OCI-LY3 (cell line): ENCODE measurements around the gene TREM2.

Source experiments
- H2AFZ ChIP-seq: fragments of 200-600, 300-600 bp; shearing (Covaris generic); 2 replicates; pipeline ENCODE4 v1.6.0; 2014; ENCODE audit warnings: antibody characterized with exemption, low read depth, low read length
- H3K27ac ChIP-seq: fragments of 200-600, 300-600 bp; sonication (generic); 2 replicates; pipeline ENCODE4 v1.5.1; 2014; ENCODE audit warnings: mild to moderate bottlenecking, low read length, moderate library complexity, mixed read lengths
- H3K27me3 ChIP-seq: fragments of 200-600, 300-600 bp; sonication (generic); 2 replicates; pipeline ENCODE4 v1.6.1; 2014; ENCODE audit warnings: low read depth, low read length, mixed read lengths
- H3K36me3 ChIP-seq: fragments of 200-600, 300-600 bp; sonication (generic); replicated peaks from 2 replicates; pipeline ENCODE3; 2014; ENCODE audit warnings: low read depth, low read length, mixed read lengths
- H3K4me1 ChIP-seq: fragments of 300-600, 200-600 bp; sonication (generic); 2 replicates; pipeline ENCODE4 v1.6.1; 2014; ENCODE audit warnings: low read length, mixed read lengths
- H3K4me2 ChIP-seq: fragments of 200-600, 300-600 bp; sonication (generic); 2 replicates; pipeline ENCODE4 v1.6.1; 2014; ENCODE audit warnings: low read length, mixed read lengths
- H3K4me3 ChIP-seq: fragments of 300-600, 200-600 bp; sonication (generic); 2 replicates; pipeline ENCODE4 v1.5.1; 2014; ENCODE audit warnings: antibody characterized with exemption, mild to moderate bottlenecking, low read length, moderate library complexity
- H3K79me2 ChIP-seq: fragments of 300-600, 200-600 bp; shearing (Covaris generic); 2 replicates; pipeline ENCODE4 v1.6.1; 2014; ENCODE audit warnings: mild to moderate bottlenecking, low read length, mixed read lengths
- H3K9ac ChIP-seq: fragments of 300-600, 200-600 bp; shearing (Covaris generic); 2 replicates; pipeline ENCODE4 v1.6.0; 2014; ENCODE audit warnings: mild to moderate bottlenecking, low read length, moderate library complexity
- H3K9me3 ChIP-seq: fragments of 200-600, 300-600 bp; shearing (Covaris generic); 2 replicates; pipeline ENCODE4 v1.6.1; 2014; ENCODE audit warnings: low read length, mixed read lengths; ENCODE audit not compliant: insufficient read depth
- H4K20me1 ChIP-seq: fragments of 200-600, 300-600 bp; sonication (generic); 2 replicates; pipeline ENCODE4 v1.6.1; 2016; ENCODE audit warnings: low read length, mixed read lengths; ENCODE audit not compliant: insufficient read depth
- EZH2phosphoT487 ChIP-seq: fragments of 200-600 bp; shearing (Covaris generic); IDR thresholded peaks from 2 replicates; pipeline ENCODE4 v1.6.1; 2018; ENCODE audit warnings: antibody characterized with exemption, mixed run types, low read depth
- TF ChIP-seq, protein P1 (sequence below): fragments of 200-600, 300-600 bp; sonication (generic); IDR thresholded peaks from 2 replicates; pipeline ENCODE4 v1.5.1; 2014; ENCODE audit warnings: antibody characterized with exemption, low read length, low read depth

TREM2 gene

DNA sequence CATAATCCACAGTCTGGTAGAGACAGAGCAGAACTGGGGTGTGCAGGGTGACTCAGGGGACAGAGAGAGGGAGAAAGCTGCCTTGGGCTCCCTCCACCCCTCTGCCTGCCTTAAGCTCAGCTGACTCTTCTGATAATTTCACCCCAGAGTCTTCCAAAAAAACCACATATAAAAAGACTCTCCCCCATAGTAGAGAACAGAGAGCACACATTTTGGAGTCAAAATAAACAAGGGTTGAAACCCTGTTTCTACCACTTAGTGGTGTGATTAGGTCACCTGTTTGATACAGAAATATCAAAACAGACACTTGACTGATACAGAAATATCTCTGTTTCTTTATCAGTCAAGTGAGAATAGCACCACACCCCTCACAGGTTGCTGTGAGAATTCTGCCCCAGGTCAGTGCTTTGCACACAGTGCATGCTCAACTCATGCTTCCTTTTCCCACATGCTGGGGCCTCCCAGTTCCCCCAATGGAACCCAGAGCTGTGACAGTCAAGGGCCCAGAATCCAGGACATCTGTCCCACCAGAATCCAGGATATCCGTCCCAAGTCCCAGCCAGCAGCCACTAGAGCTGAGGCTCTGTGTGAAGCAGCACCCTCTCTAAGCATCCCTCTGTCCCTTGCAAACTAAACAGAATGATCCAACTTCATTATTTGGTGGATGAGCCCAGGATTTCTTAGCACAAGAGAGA is 36.8 kb upstream of the TREM2 start:
- Histone ChIP-seq H3K27ac (peak overlapping the region; percentile 87), H3K4me1 (peaks cover 43% of the 10 kb centered on the region), H3K36me3 (peaks cover 13% of the 10 kb centered on the region), H3K9me3 (no peaks in the 10 kb centered on the region), H4K20me1 (no peaks in the 10 kb centered on the region), H2AFZ (no peak overlapping the region), H3K27me3 (no peaks in the 10 kb centered on the region), H3K9ac (peak overlapping the region; percentile 75), H3K79me2 (peaks cover 12% of the 10 kb centered on the region; the same call in 1 of the 2 replicates), H3K4me3 (peak overlapping the region; percentile 77), H3K4me2 (peak overlapping the region; percentile 82)
- TF ChIP-seq, protein P1, sequence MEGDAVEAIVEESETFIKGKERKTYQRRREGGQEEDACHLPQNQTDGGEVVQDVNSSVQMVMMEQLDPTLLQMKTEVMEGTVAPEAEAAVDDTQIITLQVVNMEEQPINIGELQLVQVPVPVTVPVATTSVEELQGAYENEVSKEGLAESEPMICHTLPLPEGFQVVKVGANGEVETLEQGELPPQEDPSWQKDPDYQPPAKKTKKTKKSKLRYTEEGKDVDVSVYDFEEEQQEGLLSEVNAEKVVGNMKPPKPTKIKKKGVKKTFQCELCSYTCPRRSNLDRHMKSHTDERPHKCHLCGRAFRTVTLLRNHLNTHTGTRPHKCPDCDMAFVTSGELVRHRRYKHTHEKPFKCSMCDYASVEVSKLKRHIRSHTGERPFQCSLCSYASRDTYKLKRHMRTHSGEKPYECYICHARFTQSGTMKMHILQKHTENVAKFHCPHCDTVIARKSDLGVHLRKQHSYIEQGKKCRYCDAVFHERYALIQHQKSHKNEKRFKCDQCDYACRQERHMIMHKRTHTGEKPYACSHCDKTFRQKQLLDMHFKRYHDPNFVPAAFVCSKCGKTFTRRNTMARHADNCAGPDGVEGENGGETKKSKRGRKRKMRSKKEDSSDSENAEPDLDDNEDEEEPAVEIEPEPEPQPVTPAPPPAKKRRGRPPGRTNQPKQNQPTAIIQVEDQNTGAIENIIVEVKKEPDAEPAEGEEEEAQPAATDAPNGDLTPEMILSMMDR = no peak
- TF ChIP-seq EZH2phosphoT487 = no peak

DNA sequence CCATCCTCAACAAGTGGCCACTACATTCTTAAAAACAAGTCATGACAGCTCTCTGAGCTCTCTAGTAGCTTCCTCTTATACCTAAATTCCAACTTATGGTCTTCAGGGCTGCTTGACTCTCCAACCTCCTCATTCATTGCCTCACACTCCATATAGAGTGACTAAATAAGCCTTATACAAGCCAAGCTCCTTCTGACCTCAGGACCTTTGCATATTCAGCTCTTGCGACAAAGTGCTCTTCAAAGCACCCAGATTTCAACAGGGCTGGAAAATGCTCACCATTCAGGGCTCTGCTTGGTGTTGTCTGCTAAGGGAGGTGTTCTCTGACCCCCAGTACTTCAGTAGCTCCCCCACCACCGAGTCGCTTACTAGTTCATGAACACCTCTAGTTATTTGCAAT is 34.3 kb upstream of the TREM2 start:
- no peak overlapping the region for H2AFZ ChIP-seq
- no peaks in the 10 kb centered on the region for H4K20me1 ChIP-seq
- H3K4me1 ChIP-seq = peaks cover 33% of the 10 kb centered on the region
- no peak overlapping the region for H3K4me2 ChIP-seq
- H3K36me3 ChIP-seq = peaks cover 22% of the 10 kb centered on the region
- peaks cover 12% of the 10 kb centered on the region; the same call in 1 of the 2 replicates for H3K79me2 ChIP-seq
- H3K9me3 ChIP-seq = no peaks in the 10 kb centered on the region
- no peak overlapping the region for H3K4me3 ChIP-seq
- TF ChIP-seq EZH2phosphoT487 = no peak
- TF ChIP-seq, protein P1 = no peak
- H3K9ac ChIP-seq = no peak overlapping the region
- H3K27ac ChIP-seq = no peak overlapping the region
- no peaks in the 10 kb centered on the region for H3K27me3 ChIP-seq

DNA sequence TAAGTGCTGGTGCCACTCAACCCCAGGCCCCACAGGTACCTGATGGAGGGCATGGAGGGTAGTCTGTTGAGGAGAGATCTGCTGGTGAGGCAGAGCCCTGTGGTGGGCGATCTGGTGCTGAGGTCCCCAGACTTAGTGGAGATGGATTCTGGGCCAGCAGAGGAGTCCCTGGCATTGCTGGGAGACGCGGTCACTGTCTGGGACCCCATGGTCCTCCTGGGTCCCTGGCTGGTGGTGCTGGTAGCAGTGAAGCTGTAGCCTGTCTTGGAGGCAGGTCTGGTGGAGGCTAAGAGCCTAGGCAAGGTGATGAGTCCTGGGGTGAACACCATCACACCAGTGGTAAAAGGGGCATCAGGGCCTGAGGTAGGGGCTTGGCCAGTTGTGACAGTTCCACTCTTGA is 31.5 kb upstream of the TREM2 start:
- Histone ChIP-seq H2AFZ (no peak overlapping the region), H3K4me2 (no peak overlapping the region), H3K27me3 (no peaks in the 10 kb centered on the region), H3K27ac (no peak overlapping the region), H3K4me1 (peaks cover 5% of the 10 kb centered on the region), H3K9me3 (0 out of 2 replicates have a peak, but pooled peaks cover 11% of the 10 kb centered on the region), H3K4me3 (no peak overlapping the region), H3K36me3 (peaks cover 51% of the 10 kb centered on the region), H3K9ac (no peak overlapping the region), H4K20me1 (no peaks in the 10 kb centered on the region), H3K79me2 (0 out of 2 replicates have a peak, but pooled peaks cover 1% of the 10 kb centered on the region)
- TF ChIP-seq, protein P1 = no peak
- TF ChIP-seq EZH2phosphoT487 = no peak

DNA sequence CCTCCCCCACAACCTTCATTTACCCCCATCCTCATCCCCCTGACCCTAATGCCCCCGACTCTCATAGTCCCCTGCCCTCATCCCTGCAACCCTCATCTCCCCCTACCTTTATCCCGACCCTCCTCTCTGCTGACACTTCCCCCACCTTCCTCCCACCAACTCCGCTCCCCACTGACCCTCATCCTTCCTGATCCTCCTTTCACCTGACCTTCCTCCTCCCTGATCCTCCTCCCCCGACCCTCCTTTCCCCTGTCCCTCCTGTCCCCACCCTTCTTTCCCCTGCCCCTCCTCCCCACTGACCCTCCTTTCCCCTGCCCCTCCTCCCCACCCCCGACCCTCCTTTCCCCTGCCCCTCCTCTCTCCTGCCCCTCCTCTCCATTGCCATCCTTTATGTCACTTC is 31.0 kb upstream of the TREM2 start:
- Histone ChIP-seq H3K27ac (no peak overlapping the region), H3K27me3 (no peaks in the 10 kb centered on the region), H3K9me3 (0 out of 2 replicates have a peak, but pooled peaks cover 11% of the 10 kb centered on the region), H3K9ac (no peak overlapping the region), H2AFZ (no peak overlapping the region), H4K20me1 (no peaks in the 10 kb centered on the region), H3K4me3 (no peak overlapping the region), H3K4me2 (no peak overlapping the region), H3K79me2 (no peaks in the 10 kb centered on the region), H3K36me3 (peaks cover 53% of the 10 kb centered on the region), H3K4me1 (no peaks in the 10 kb centered on the region)
- no peak for TF ChIP-seq EZH2phosphoT487
- TF ChIP-seq, protein P1 = no peak
